ENCODE data around the gene ANKRD63.

The ANKRD63 gene

GRCh38 chr15:40313531-40314398 lies 30.9 kb upstream of the ANKRD63 start:
- DNase-seq (ENCODE audit: low read depth), result no peak

- DNase-seq (ENCODE audit: low read depth), result no peak
Observed at GRCh38 chr15:40312370-40313158, 29.7 kb upstream of the ANKRD63 start.

- DNase-seq (ENCODE audit: low read depth), result no peak
Observed at GRCh38 chr15:40310993-40311392, 28.1 kb upstream of the ANKRD63 start.

- DNase-seq (ENCODE audit: low read depth), result no peak
Observed at GRCh38 chr15:40310001-40310959, 27.4 kb upstream of the ANKRD63 start.

- no peak for DNase-seq (ENCODE audit: low read depth)
Observed at GRCh38 chr15:40309344-40309862, 26.5 kb upstream of the ANKRD63 start.

- DNase-seq (ENCODE audit: low read depth), result no peak
Observed at GRCh38 chr15:40307421-40308211, 24.8 kb upstream of the ANKRD63 start, which contains the start of gene PLCB2. PLCB2 (minus strand) TSS chr15:40307935; CDS start chr15:40307672, 263 bp downstream.

GRCh38 chr15:40306908-40307307 lies 24.0 kb upstream of the ANKRD63 start:
- no peak for DNase-seq (ENCODE audit: low read depth)

- no peak for DNase-seq (ENCODE audit: low read depth)
Observed at GRCh38 chr15:40306371-40306770, 23.5 kb upstream of the ANKRD63 start.

- no peak for DNase-seq (ENCODE audit: low read depth)
Observed at GRCh38 chr15:40305281-40305680, 22.4 kb upstream of the ANKRD63 start.

- DNase-seq (ENCODE audit: low read depth), result no peak
Observed at GRCh38 chr15:40303576-40303975, 20.7 kb upstream of the ANKRD63 start.

- DNase-seq (ENCODE audit: low read depth), result no peak
Observed at GRCh38 chr15:40302981-40303380, 20.1 kb upstream of the ANKRD63 start.

GRCh38 chr15:40302288-40302886 lies 19.5 kb upstream of the ANKRD63 start:
- no peak for DNase-seq (ENCODE audit: low read depth)

GRCh38 chr15:40301467-40302179 lies 18.8 kb upstream of the ANKRD63 start:
- no peak for DNase-seq (ENCODE audit: low read depth)

- DNase-seq (ENCODE audit: low read depth), result no peak
Observed at GRCh38 chr15:40300771-40301170, 17.9 kb upstream of the ANKRD63 start.

GRCh38 chr15:40300367-40300766 lies 17.5 kb upstream of the ANKRD63 start:
- DNase-seq (ENCODE audit: low read depth), result no peak

GRCh38 chr15:40298216-40298935 lies 15.5 kb upstream of the ANKRD63 start:
- DNase-seq (ENCODE audit: low read depth), result no peak

GRCh38 chr15:40297356-40297755 lies 14.5 kb upstream of the ANKRD63 start:
- no peak for DNase-seq (ENCODE audit: low read depth)

GRCh38 chr15:40296561-40297230 lies 13.8 kb upstream of the ANKRD63 start:
- no peak for DNase-seq (ENCODE audit: low read depth)
